Prostate gland (tissue), 2 donors: ENCODE measurements around the gene SEM1.

Experiments
- CTCF ChIP-seq, 4 experiments: fragments of 200-600 bp in 2 of 4; fragments of 450-650 bp in 2 of 4; sonication (generic) in 2 of 4; IDR thresholded peaks; 1 replicate in 3 of 4; 2 replicates in 1 of 4; pipeline ENCODE4 v1.5.1; 2016 to 2019; ENCODE audit warnings: antibody characterized with exemption in 4 of 4, mild to moderate bottlenecking in 2 of 4, moderate library complexity in 2 of 4
- POLR2A ChIP-seq: fragments of 450-650 bp; IDR thresholded peaks from one replicate; pipeline ENCODE4 v1.6.1; 2016; ENCODE audit warnings: antibody characterized with exemption, mild to moderate bottlenecking
- POLR2AphosphoS5 ChIP-seq: sonication (generic); formaldehyde crosslinking; IDR thresholded peaks from one replicate; pipeline ENCODE4 v1.6.1; 2017; ENCODE audit warnings: antibody characterized with exemption

- TF ChIP-seq POLR2AphosphoS5 (no peak), CTCF (IDR thresholded peaks at IDR 0.05) (no peak), POLR2A (no peak)
These were observed 69.6 kb downstream of the SEM1 start for GRCh38 chr7:96640054-96640453.
